Osteoblast (primary cell): ENCODE results near the gene TMEM134. TPM values are rescaled to one million over a fixed set of nuclear protein-coding genes. Genes with fewer than 3 reads are reported as not detected.

Experiments
- DNase-seq: peaks from one replicate; pipeline ENCODE4 v3.0.0; 2011; ENCODE audit warnings: low spot score, mixed read lengths; ENCODE audit not compliant: insufficient read length; ENCODE audit errors: missing footprints
- H2AFZ ChIP-seq: 2 replicates; pipeline ENCODE4 v1.6.0; 2011; ENCODE audit warnings: mild to moderate bottlenecking, low read length
- H3K27ac ChIP-seq: 2 replicates; pipeline ENCODE4 v1.5.1; 2011; ENCODE audit warnings: mild to moderate bottlenecking, low read depth, low read length, moderate library complexity
- H3K27me3 ChIP-seq: 2 replicates; pipeline ENCODE4 v1.6.0; 2012; ENCODE audit warnings: mild to moderate bottlenecking, control low read depth, inconsistent platforms, low read length, moderate library complexity; ENCODE audit not compliant: insufficient read depth
- H3K36me3 ChIP-seq: 2 replicates; pipeline ENCODE4 v1.5.1; 2011; ENCODE audit warnings: mild to moderate bottlenecking, low read length, control low read depth, moderate library complexity; ENCODE audit not compliant: insufficient read depth
- H3K4me1 ChIP-seq: 2 replicates; pipeline ENCODE4 v1.5.1; 2011; ENCODE audit warnings: mild to moderate bottlenecking, low read length, control low read depth, moderate library complexity; ENCODE audit not compliant: insufficient read depth
- H3K4me2 ChIP-seq: 2 replicates; pipeline ENCODE4 v1.6.0; 2011; ENCODE audit warnings: mild to moderate bottlenecking, low read length; ENCODE audit not compliant: insufficient read depth
- H3K4me3 ChIP-seq: fragments of 200-600 bp; sonication (generic); 3 replicates; pipeline ENCODE4 v1.5.1; 2012; ENCODE audit warnings: mild to moderate bottlenecking, low read length, inconsistent platforms; ENCODE audit not compliant: insufficient read depth
- H3K79me2 ChIP-seq: 2 replicates; pipeline ENCODE4 v1.6.0; 2012; ENCODE audit warnings: mild to moderate bottlenecking, low read length, control low read depth, inconsistent platforms; ENCODE audit not compliant: insufficient read depth
- H3K9me3 ChIP-seq: 2 replicates; pipeline ENCODE4 v1.5.1; 2011; ENCODE audit warnings: low read depth, low read length, control low read depth
- H4K20me1 ChIP-seq: 2 replicates; pipeline ENCODE4 v1.6.0; 2012; ENCODE audit warnings: mild to moderate bottlenecking, low read length, control low read depth; ENCODE audit not compliant: insufficient read depth
- total RNA-seq: library from RNA; depleted of rRNA; stranded (reverse); fragments of >200 nt; gene quantifications from 2 replicates; pipeline ENCODE4 v1.2.3, GENCODE V29; 2012
- TF ChIP-seq, protein P1 (sequence below): IDR thresholded peaks from 2 replicates; pipeline ENCODE4 v1.5.1; 2011; ENCODE audit warnings: mild to moderate bottlenecking, low read depth, low read length, moderate library complexity; ENCODE audit errors: extremely low read depth

Gene TMEM134
- total RNA-seq, 1 donor: 29.3 TPM

DNA sequence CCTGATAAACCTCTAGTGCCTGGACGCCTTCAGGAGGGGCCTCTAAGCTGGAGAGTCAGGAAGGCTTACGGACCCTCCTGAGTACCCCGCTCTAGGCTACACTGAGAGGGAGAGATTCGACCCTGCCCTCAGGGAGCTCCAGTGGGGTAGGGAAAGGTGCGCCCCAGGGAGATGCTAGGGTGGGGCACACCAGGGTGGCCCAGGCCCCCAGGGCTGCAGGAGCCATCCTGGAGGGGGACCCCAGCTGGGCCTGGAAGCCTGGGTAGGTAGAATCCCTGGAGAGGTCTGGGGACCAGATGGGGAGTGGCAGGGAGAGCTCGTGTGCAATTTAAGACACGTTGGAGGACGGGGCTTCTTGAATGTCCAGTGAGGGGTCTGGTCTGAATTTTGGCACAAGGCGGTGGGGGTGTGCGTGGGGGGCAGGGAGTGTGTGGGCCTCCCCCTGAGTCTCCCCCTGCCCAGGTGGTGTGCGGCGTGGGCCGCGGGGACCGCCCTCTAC is 48.9 kb downstream of the TMEM134 start:
- Histone ChIP-seq H3K79me2 (no peaks in the 10 kb centered on the region), H4K20me1 (peaks cover 5% of the 10 kb centered on the region), H3K9me3 (no peaks in the 10 kb centered on the region), H3K4me2 (peak overlapping the region; percentile 69), H3K27ac (no peak overlapping the region), H3K4me3 (peak overlapping the region; percentile 75), H2AFZ (no peak overlapping the region), H3K4me1 (peaks cover 3% of the 10 kb centered on the region), H3K27me3 (peaks cover 1% of the 10 kb centered on the region), H3K36me3 (no peaks in the 10 kb centered on the region)
- DNase-seq: no peak
- TF ChIP-seq, protein P1, sequence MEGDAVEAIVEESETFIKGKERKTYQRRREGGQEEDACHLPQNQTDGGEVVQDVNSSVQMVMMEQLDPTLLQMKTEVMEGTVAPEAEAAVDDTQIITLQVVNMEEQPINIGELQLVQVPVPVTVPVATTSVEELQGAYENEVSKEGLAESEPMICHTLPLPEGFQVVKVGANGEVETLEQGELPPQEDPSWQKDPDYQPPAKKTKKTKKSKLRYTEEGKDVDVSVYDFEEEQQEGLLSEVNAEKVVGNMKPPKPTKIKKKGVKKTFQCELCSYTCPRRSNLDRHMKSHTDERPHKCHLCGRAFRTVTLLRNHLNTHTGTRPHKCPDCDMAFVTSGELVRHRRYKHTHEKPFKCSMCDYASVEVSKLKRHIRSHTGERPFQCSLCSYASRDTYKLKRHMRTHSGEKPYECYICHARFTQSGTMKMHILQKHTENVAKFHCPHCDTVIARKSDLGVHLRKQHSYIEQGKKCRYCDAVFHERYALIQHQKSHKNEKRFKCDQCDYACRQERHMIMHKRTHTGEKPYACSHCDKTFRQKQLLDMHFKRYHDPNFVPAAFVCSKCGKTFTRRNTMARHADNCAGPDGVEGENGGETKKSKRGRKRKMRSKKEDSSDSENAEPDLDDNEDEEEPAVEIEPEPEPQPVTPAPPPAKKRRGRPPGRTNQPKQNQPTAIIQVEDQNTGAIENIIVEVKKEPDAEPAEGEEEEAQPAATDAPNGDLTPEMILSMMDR: no peak

DNA sequence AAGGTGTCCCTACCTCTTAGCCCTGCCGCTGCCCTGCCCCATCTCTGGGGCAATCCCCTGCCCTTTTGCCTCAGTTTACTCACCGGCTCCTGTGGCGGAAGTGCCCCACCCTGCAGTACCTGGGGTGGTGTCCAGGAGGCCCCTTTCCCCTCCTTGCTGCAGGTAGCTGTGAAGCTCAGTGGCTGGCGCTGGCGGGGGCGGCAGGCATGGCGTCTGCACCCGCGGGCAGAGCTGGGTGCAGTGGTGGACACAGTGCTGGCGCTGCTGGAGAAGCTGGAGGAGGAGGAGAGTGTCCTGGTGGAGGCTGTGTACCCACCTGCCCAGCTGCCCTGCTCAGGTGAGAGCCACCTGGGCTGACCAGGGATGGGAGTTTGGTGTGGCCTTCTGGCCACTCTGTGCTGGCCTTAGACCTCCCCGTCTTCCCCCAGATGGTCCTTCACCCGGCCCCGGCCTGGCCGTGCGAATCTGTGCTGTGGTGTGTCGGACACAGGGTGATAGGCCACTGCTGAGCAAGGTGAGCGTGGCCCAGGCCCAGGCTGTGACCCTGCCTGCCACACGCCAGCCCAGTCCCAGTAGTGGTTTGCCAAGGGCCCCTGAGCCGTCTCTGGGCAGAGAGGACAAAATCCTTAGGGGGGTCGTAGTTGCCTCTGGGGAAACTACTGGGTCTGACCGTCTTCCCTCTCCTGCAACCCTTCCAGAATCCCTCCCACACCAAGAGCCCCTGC is 49.6 kb downstream of the TMEM134 start:
- no peak overlapping the region for H3K4me2 ChIP-seq
- H3K79me2 ChIP-seq: no peaks in the 10 kb centered on the region
- no peak overlapping the region for H2AFZ ChIP-seq
- H3K27ac ChIP-seq: no peak overlapping the region
- H3K4me1 ChIP-seq: peaks cover 3% of the 10 kb centered on the region
- no peak for DNase-seq
- H3K27me3 ChIP-seq: peaks cover 6% of the 10 kb centered on the region
- H3K9me3 ChIP-seq: no peaks in the 10 kb centered on the region
- peaks cover 5% of the 10 kb centered on the region for H4K20me1 ChIP-seq
- TF ChIP-seq, protein P1: no peak
- H3K4me3 ChIP-seq: no peak overlapping the region
- H3K36me3 ChIP-seq: no peaks in the 10 kb centered on the region

DNA sequence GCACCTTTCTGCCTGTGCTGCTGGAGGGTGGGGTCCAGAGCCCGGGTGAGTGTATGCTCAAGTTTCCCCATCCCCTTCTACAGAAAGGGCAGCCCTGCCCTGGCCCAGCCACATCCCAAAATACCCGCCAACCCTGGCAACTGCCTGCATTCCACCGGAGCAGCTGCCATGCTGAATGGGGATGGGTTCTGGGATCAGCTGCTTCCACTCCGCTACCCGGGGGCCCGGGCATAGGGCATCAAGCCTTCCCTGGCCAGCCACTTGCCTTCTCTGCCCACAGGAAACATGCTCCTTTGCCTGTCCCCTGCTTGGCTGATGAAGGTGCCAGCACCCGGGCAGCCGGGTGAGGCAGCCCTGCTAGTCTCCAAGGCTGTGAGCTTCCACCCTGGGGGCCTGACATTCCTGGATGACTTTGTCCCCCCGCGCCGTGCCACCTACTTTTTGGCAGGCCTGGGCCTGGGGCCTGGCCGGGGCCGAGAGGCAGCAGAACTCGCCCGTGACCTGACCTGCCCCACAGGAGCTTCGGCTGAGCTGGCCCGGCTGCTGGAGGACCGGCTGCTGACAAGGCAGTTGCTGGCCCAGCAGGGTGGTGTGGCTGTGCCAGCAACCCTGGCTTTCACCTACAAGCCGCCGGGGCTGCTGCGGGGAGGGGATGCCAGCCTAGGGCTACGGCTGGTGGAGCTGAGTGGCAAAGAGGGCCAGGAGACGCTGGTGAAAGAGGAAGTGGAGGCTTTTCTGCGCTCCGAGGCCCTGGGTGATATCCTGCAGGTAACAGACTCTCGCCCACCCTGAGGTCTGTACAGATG is 50.4 kb downstream of the TMEM134 start:
- Histone ChIP-seq H3K36me3 (no peaks in the 10 kb centered on the region), H3K27me3 (peaks cover 6% of the 10 kb centered on the region), H4K20me1 (peaks cover 5% of the 10 kb centered on the region), H3K4me3 (no peak overlapping the region), H3K4me2 (no peak overlapping the region), H3K27ac (no peak overlapping the region), H3K79me2 (no peaks in the 10 kb centered on the region), H3K4me1 (peaks cover 3% of the 10 kb centered on the region), H2AFZ (no peak overlapping the region), H3K9me3 (no peaks in the 10 kb centered on the region)
- TF ChIP-seq, protein P1: no peak
- DNase-seq: no peak

DNA sequence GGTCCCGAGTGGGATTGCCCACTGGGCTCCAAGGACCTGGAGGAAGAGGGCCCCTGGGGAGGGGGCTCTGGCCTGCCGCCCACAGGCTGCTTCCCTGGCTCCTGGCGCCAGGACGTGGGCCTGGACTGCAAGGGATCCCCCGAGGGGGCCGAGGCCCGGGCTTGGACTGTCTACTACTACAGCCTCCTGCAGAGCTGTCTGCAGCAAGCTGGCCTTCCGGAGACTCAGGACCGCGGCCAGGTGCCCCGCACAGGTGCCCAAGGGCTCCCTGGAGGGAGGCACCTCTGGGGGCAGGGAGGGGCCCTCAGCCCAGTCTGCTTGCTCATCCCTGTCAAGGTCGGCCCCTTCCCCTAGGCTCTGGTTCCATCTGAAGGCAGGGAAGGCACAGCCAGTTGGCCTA is 51.6 kb downstream of the TMEM134 start:
- Histone ChIP-seq H4K20me1 (peaks cover 5% of the 10 kb centered on the region), H3K36me3 (no peaks in the 10 kb centered on the region), H3K9me3 (no peaks in the 10 kb centered on the region), H3K4me1 (peaks cover 3% of the 10 kb centered on the region), H3K4me3 (no peak overlapping the region), H2AFZ (no peak overlapping the region), H3K27me3 (peaks cover 17% of the 10 kb centered on the region), H3K27ac (no peak overlapping the region), H3K79me2 (no peaks in the 10 kb centered on the region), H3K4me2 (no peak overlapping the region)
- TF ChIP-seq, protein P1: no peak
- no peak for DNase-seq
